Measurements from ENCODE around the gene ZNF888. TPM values are rescaled to one million over a fixed set of nuclear protein-coding genes. Genes with fewer than 3 reads are reported as not detected.

The ZNF888 gene
- total RNA-seq, result 4.4 and 5.7 TPM in 2 replicates

DNA sequence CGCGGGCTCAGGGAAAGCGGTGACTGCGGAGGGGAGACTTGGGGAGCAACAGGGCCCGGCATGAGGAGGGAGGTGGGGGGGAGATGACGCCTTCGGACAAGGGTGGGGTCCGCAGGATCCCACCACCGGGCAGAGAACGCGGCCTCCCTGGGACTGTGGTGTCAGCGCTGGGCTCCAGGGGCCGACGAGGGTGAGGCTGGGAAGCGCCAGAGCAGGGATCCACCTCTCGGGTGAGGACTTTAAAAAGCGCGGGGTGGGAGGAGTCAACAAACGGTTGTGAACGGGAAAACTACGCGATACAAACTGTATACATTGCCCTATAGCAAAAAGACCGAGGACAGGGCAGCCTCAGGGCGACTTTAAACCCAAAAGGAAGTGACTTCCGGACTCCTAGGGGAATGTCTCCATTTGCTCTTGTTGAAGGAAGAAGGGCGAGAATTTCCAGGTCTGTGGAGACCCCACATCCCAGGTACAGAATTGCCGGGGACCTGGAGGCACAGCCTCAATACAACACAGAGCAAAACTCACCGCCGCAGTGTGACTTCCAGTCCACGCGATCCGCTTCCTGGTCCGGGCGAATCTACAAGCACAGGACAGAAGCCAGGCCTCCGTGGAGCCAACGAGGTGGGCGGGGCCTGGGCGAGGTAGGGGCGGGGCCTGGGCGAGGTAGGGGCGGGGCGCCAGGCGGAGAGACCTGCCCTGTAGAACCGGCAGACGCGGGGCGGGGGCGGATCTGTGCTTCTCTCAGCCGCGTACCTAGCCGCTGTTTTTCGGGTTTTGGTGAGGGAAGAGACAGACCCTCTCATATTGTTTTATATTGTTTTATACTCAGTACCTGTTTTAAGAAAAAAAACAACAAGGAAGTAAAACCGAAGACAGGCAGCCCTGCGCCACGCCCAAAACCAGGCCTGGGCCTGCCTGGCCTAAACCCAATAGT, at the start of gene ZNF888:
ZNF888 (minus strand) TSS at position 588 of the 937 bp plus-strand sequence. CDS start 5,555 bp downstream, outside the sequence.

GRCh38 chr19:52962394-52963246, 39.4 kb upstream of the ZNF888 start, which contains the start of gene ZNF816:
ZNF816 (minus strand) TSS chr19:52962881; CDS start chr19:52956089, 6,792 bp downstream.

DNA sequence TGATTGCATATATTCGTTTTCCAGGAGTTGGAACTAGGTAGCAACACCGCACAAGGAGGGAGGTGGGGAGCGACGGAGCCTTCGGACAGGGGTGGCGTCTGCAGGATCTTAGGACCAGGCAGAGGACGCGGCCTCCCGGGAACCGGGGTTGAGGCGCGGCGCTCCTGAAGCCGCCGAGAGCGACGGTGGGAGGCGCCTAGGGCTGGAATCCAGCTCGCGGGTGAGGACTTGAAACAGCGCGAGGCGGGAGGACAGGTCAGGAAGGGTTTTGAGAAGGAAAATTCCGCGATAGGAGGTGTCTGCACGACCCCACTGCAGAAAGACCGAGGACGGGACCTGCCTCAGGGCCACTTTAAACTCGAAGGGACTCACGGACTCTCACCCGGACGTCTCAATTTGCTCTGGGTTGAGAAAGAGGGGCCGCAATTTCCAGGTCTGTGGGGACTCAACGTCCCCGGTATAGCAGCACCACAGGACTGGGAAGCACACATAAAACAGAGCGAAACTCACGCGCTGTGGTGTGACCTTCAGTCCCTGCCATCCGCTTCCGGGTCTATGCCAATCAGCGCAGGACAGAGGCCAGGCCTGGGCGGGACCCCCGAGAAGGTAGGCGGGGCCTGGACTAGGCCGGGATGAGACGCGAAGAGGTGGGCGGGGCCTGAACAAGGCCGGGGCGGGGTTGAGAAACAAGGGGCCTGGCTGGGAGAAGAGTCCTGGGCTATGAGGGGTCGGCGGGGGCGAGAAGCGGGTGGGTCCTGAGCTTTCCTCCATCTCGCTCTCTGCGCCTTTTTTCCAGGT, 25.9 kb downstream of the ZNF888 start, which contains the start of gene ZNF320:
ZNF320 (minus strand) TSS at position 498 of the 798 bp plus-strand sequence. CDS start 7,380 bp downstream, outside the sequence.

GRCh38 chr19:52857378-52858191, 65.6 kb downstream of the ZNF888 start, which contains the start of gene ZNF468:
ZNF468 (minus strand) TSS chr19:52857619; CDS start chr19:52854272, 3,347 bp downstream.

Other genes with a start within 250 kb of the ZNF888 start
- gene ZNF611, start 188.4 kb downstream of the ZNF888 start, total RNA-seq, result 5.4 and 8.4 TPM in 2 replicates
- gene ZNF600, start 136.6 kb downstream of the ZNF888 start, total RNA-seq, result 2.1 and 4.0 TPM in 2 replicates
- gene ZNF28, start 101.8 kb downstream of the ZNF888 start, total RNA-seq, result 17.1 and 18.0 TPM in 2 replicates
- gene ZNF468, start 65.8 kb downstream of the ZNF888 start, total RNA-seq, result 16.1 and 24.7 TPM in 2 replicates
- 4.8 and 9.5 TPM in 2 replicates for gene ZNF320, start 25.8 kb downstream of the ZNF888 start, total RNA-seq
- gene ZNF816, start 39.5 kb upstream of the ZNF888 start, total RNA-seq, result 5.0 and 8.9 TPM in 2 replicates
- gene ERVV-1, start 90.5 kb upstream of the ZNF888 start, total RNA-seq, result not detected in 2 replicates
- gene ERVV-2, start 121.3 kb upstream of the ZNF888 start, total RNA-seq, result not detected in 2 replicates
- gene ZNF160, start 180.0 kb upstream of the ZNF888 start, total RNA-seq, result 16.9 and 18.7 TPM in 2 replicates
- under 0.01 and 0.60 TPM in 2 replicates for gene ZNF415, start 209.5 kb upstream of the ZNF888 start, total RNA-seq
- 4.4 and 6.8 TPM in 2 replicates for gene ZNF347, start 235.6 kb upstream of the ZNF888 start, total RNA-seq